Mucosa of descending colon (tissue), 3 donors: ENCODE measurements around the gene POU2AF2. TPM values are rescaled to one million over a fixed set of nuclear protein-coding genes. Genes with fewer than 3 reads are reported as not detected.

ENCODE experiments used
- ATAC-seq: fragments of 200-7000 bp; cut with Tn5 transposase; one replicate; pipeline ENCODE4 v1.9.1; 2020; ENCODE audit warnings: mild to moderate bottlenecking, moderate library complexity
- DNase-seq, 3 donors: peaks; one replicate each; pipeline ENCODE4 v3.0.0-alpha.2; 2020
- H3K36me3 ChIP-seq: fragments of 200-600 bp; one replicate; pipeline ENCODE4 v1.8.0; 2021; ENCODE audit warnings: low read depth, mild to moderate bottlenecking
- H3K4me1 ChIP-seq: fragments of 200-600 bp; one replicate; pipeline ENCODE4 v1.8.0; 2021; ENCODE audit warnings: low read depth, mild to moderate bottlenecking
- H3K4me3 ChIP-seq: fragments of 200-600 bp; one replicate; pipeline ENCODE4 v1.8.0; 2021; ENCODE audit warnings: mild to moderate bottlenecking
- H3K9me3 ChIP-seq: fragments of 200-600 bp; one replicate; pipeline ENCODE4 v1.8.0; 2021; ENCODE audit warnings: mild to moderate bottlenecking
- CTCF ChIP-seq: fragments of 200-600 bp; IDR thresholded peaks from one replicate; pipeline ENCODE4 v1.8.0; 2022; ENCODE audit warnings: antibody characterized with exemption, mild to moderate bottlenecking
- intact Hi-C, 2 donors: fragments of 100-400 bp; cut with DNase I in 1 of 2; cut with micrococcal nuclease in 1 of 2; formaldehyde crosslinking; loops; one replicate each; pipeline versions ENCODE4 v1.11.0 to v1.11.1; 2022; cut with DNase I, micrococcal nuclease
- long read RNA-seq, 2 donors: library from polyadenylated mRNA; unstranded; transcript quantifications; one replicate each; pipeline ENCODE4 v2.0.0, GENCODE V29; 2019 to 2021
- total RNA-seq, 3 donors: library from RNA; stranded (reverse); fragmentation: NEBNext Ultra II Directional in 2 of 3; extraction: Animal tissue kit (Norgen Biotek cat#: 25700) in 2 of 3; gene quantifications; one replicate each; pipeline versions ENCODE4 v1.2.1 to v1.2.4, GENCODE V29; 2021 to 2023
- donor health status: DM: no; HTN: no; CAD: no; lungs with moderate emphysema.
- donor health status: DM: no; HTN: no; CAD: no.
- donor health status: DM: no; HTN: yes; CAD: no.

Gene POU2AF2, protein sequence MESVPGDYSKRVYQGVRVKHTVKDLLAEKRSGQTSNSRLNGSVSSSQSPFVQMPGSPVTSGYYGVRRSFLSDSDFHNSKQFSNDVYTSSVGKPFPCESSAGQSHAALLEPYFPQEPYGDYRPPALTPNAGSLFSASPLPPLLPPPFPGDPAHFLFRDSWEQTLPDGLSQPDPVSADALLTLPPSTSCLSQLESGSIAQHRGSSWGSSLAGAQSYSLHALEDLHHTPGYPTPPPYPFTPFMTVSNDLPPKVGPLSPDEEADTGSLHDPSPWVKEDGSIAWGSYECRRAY
- total RNA-seq: 1 to 10 TPM; 1.0 to 2.1 (median 2.1) TPM
- long read RNA-seq, donor 1: 0 reads
- long read RNA-seq, donor 2, partial matches to known transcripts: 1 of 2 reads
- long read RNA-seq, donor 2, other reads (novel, unspliced or antisense): 1 of 2 reads

DNA sequence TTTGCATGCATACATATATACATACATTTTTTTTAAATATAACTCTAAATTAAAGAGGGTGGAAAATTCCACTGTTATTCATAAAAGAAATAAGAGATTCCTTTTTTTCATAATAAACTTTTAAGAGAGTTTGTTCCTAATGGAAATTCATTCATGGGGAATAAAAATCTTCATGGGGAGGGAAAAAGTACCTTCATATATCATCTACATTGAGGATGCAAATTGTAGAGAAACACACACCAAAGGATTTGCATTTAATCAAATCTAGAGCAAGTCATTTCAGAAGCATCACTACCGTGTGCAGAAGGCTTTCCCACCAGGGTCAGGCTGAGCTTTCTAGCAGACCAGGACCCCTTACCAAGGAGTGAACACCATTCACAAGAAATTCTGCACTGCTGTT lies at the start of gene POU2AF2:
Gene POU2AF2 (plus strand): TSS at position 301 of the 400 bp plus-strand sequence. CDS start 129 bp downstream, outside the sequence.
- Histone ChIP-seq H3K36me3 (no peaks in the 10 kb centered on the region), H3K4me3 (no peak within 1 kb of the TSS), H3K4me1 (no peaks in the 10 kb centered on the region), H3K9me3 (no peaks in the 10 kb centered on the region)
- ATAC-seq (no peak), DNase-seq (no peak)
- intact Hi-C loops: no loop called here
- TF ChIP-seq CTCF: no peak

DNA sequence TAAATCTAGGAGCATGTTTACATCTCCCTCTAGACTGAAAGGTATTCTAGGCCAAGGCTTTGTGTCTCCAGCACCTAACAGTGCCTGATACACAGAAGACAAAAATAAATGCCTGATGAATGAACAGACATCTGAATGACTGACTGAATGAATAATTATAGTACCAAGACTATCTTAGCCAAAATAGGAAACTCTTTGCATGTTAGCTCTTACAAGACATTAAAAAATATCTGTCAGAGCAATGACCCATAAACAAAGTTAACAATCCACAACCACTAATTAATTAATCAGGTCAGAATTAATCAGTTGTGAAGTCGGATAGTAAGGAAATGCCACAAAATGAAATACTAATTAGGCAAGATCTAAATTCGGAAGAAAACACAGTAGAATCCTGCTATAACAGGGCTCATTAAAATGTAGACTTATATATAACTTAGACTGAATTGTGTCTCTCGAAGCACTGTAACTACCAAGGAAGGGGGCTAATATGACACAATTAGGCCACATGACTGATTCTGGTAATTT lies 45.5 kb upstream of the POU2AF2 start:
- no peaks in the 10 kb centered on the region for H3K4me1 ChIP-seq
- H3K36me3 ChIP-seq: no peaks in the 10 kb centered on the region
- TF ChIP-seq CTCF: no peak
- no peaks in the 10 kb centered on the region for H3K9me3 ChIP-seq
- DNase-seq: no peak
- no peak for ATAC-seq
- intact Hi-C loops: no loop called here
- H3K4me3 ChIP-seq: no peak overlapping the region

DNA sequence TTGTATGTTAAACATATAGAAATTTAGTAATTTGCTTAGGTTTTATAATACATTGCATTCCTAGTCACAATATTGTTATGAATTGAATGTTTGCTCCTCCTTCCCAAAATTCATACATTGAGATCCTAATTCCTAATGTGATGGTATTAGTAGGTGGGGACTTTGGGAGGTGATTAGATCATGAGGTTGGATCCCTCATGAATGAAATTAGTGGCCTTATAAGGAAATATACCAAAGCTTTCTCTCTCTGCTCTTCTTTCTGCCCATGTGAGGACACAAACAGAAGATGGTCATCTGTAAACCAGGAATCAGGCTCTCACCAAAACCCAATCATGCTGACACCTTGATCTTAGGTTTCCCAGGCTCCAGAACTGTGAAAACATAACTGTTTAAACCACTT lies 41.3 kb upstream of the POU2AF2 start:
- intact Hi-C loops: no loop called here
- Histone ChIP-seq H3K9me3 (no peaks in the 10 kb centered on the region), H3K4me1 (no peaks in the 10 kb centered on the region), H3K36me3 (no peaks in the 10 kb centered on the region), H3K4me3 (no peak overlapping the region)
- DNase-seq (no peak), ATAC-seq (no peak)
- no peak for TF ChIP-seq CTCF

- H3K4me1 ChIP-seq: no peaks in the 10 kb centered on the region
- ATAC-seq (no peak), DNase-seq (no peak)
- H3K36me3 ChIP-seq: no peaks in the 10 kb centered on the region
- intact Hi-C loops: no loop called here
- TF ChIP-seq CTCF: no peak
- no peaks in the 10 kb centered on the region for H3K9me3 ChIP-seq
- H3K4me3 ChIP-seq: no peak overlapping the region
Observed at GRCh38 chr11:111205632-111206385, 39.7 kb upstream of the POU2AF2 start.

DNA sequence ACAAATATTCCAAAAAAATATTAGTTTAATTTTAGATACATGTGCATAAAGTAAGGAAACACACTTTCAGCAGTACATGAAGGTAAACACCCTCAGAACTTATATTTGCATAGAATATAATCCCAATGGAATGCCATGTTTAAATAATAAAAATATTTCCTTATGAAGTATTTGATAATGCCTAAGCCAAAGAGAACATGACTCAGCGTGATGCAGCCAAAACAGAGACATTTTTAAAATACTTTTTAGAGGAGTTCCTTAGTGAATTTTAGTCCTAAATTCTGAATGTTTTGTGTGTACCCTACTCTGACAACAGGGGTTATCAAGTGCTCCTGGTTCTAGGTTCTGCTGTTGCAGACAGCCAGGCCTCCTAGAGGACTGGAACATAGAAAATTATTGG lies 39.1 kb upstream of the POU2AF2 start:
- TF ChIP-seq CTCF: no peak
- ATAC-seq: no peak
- no peaks in the 10 kb centered on the region for H3K4me1 ChIP-seq
- H3K4me3 ChIP-seq: no peak overlapping the region
- no peaks in the 10 kb centered on the region for H3K36me3 ChIP-seq
- no peak for DNase-seq
- intact Hi-C loops: no loop called here
- H3K9me3 ChIP-seq: no peaks in the 10 kb centered on the region
